Peyer's patch (tissue), 4 donors: Measurements from ENCODE around the gene ANKMY1. TPM values are rescaled to one million over a fixed set of nuclear protein-coding genes. Genes with fewer than 3 reads are reported as not detected.

Source experiments
- DNase-seq, 3 donors: peaks; one replicate each; pipeline ENCODE4 v3.0.0-alpha.2; 2017 to 2019
- H3K27ac ChIP-seq, 4 donors: fragments of 200-600 bp; sonication (generic); one replicate each; pipeline ENCODE4 v1.5.1; 2016 to 2019
- H3K27me3 ChIP-seq, 2 donors: fragments of 200-600 bp; sonication (generic); one replicate each; pipeline ENCODE4 v1.5.1; 2019
- H3K36me3 ChIP-seq, 3 donors: fragments of 200-600 bp; sonication (generic); one replicate each; pipeline ENCODE4 v1.5.1; 2016 to 2019
- H3K4me1 ChIP-seq, 4 donors: fragments of 200-600 bp; sonication (generic); one replicate each; pipeline ENCODE4 v1.5.1; 2016 to 2019
- H3K4me3 ChIP-seq, 4 donors: fragments of 200-600 bp; sonication (generic); 1 replicate in 3 of 4; 2 replicates in 1 of 4; pipeline ENCODE4 v1.5.1; 2016 to 2019; ENCODE audit warnings: mild to moderate bottlenecking in 1 of 4
- H3K9me3 ChIP-seq, 4 donors: fragments of 200-600 bp; sonication (generic); one replicate each; pipeline ENCODE4 v1.5.1; 2016 to 2019; ENCODE audit warnings: mild to moderate bottlenecking in 1 of 4
- POLR2A ChIP-seq, 2 donors: fragments of 450-650 bp; IDR thresholded peaks; one replicate each; pipeline ENCODE4 v1.5.1; 2017; ENCODE audit warnings: antibody characterized with exemption in 2 of 2, mild to moderate bottlenecking in 2 of 2, moderate library complexity in 2 of 2
- total RNA-seq, 4 donors: library from RNA; depleted of rRNA; stranded (reverse); fragments of >200 nt; gene quantifications; one replicate each; pipeline ENCODE4 v1.1.0, GENCODE V29; 2016
- TF ChIP-seq, protein P1 (sequence below), 6 experiments: fragments of 450-650 bp in 4 of 6; fragments of 200-600 bp in 2 of 6; sonication (generic) in 1 of 6; IDR thresholded peaks; one replicate each; pipeline ENCODE4 v1.5.1; 2017 to 2019; ENCODE audit warnings: antibody characterized with exemption in 6 of 6, mild to moderate bottlenecking in 3 of 6, moderate library complexity in 1 of 6

The ANKMY1 gene
- total RNA-seq, 4 donors from 2014 or later: 27.8 to 89.1 (median 40.1) TPM

DNA sequence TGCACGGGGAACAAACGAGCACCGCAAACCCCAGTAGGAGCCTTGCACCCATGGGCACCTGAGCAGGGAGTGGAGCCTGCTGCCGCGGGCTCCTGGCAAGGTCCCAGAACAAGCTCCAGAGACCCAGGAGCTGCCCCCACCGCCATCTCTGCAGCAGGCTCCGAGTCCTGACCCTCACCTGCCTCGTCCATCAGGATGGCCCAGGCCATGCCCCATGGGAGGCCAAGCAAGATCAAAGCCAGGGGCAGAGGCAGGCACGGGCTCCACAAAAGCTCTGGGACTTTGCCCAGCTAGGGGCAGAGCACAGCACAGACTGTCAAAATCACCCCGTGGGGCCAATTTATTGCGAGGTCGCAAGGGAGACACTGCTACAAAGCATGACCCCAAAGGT lies 78.7 kb downstream of the ANKMY1 start:
- DNase-seq: no peak
- Histone ChIP-seq H3K36me3 (no peaks in the 10 kb centered on the region), H3K4me3 (no peak overlapping the region), H3K27me3 (no peaks in the 10 kb centered on the region), H3K4me1 (no peaks in the 10 kb centered on the region), H3K9me3 (no peaks in the 10 kb centered on the region), H3K27ac (no peak overlapping the region)
- TF ChIP-seq POLR2A (IDR thresholded peaks at IDR 0.05): no peak

DNA sequence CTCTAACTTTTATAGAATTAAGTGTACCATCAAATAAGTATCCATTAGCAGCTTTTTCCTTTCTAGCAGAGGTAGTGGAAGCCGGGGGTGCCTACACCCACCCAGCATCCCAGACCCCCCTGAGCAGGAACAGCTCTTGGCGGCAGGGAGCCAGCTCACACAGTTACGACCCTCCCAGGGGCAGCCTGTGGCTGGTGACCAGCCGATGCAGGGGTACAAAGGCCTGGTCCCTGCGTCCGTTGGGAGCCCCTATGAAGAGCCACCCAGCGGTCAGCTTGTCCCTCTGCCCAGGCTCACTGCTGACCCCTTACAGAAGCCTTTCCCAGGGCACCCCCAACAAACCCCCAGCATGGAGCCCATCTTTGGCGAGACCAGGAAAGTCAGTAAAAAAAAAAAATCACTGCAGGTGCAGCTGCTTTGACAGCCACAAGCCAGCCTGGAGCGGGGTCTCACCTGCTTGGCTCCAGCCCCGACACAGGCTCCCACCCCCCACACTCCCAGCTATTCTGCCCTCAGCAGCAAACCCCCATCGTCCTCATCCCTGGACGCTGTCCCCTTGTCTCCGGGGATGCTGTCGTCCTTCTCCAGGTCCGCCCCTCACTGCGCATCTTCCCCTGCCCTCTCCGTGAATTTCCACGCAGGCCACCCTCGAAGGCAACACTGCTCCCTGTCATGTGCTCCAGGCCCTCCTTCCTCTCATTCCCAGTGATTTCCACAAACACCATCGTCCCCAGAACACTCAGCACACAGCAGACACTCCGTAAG lies 79.3 kb downstream of the ANKMY1 start:
- Histone ChIP-seq H3K4me1 (no peaks in the 10 kb centered on the region), H3K9me3 (peaks cover 0 to 3% (median 0%) of the 10 kb centered on the region in 4 donors), H3K36me3 (no peaks in the 10 kb centered on the region), H3K27me3 (no peaks in the 10 kb centered on the region), H3K4me3 (no peak overlapping the region), H3K27ac (no peak overlapping the region)
- DNase-seq: no peak
- no peak for TF ChIP-seq POLR2A (IDR thresholded peaks at IDR 0.05)
- TF ChIP-seq, protein P1, sequence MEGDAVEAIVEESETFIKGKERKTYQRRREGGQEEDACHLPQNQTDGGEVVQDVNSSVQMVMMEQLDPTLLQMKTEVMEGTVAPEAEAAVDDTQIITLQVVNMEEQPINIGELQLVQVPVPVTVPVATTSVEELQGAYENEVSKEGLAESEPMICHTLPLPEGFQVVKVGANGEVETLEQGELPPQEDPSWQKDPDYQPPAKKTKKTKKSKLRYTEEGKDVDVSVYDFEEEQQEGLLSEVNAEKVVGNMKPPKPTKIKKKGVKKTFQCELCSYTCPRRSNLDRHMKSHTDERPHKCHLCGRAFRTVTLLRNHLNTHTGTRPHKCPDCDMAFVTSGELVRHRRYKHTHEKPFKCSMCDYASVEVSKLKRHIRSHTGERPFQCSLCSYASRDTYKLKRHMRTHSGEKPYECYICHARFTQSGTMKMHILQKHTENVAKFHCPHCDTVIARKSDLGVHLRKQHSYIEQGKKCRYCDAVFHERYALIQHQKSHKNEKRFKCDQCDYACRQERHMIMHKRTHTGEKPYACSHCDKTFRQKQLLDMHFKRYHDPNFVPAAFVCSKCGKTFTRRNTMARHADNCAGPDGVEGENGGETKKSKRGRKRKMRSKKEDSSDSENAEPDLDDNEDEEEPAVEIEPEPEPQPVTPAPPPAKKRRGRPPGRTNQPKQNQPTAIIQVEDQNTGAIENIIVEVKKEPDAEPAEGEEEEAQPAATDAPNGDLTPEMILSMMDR (IDR thresholded peaks at IDR 0.05): no peak

DNA sequence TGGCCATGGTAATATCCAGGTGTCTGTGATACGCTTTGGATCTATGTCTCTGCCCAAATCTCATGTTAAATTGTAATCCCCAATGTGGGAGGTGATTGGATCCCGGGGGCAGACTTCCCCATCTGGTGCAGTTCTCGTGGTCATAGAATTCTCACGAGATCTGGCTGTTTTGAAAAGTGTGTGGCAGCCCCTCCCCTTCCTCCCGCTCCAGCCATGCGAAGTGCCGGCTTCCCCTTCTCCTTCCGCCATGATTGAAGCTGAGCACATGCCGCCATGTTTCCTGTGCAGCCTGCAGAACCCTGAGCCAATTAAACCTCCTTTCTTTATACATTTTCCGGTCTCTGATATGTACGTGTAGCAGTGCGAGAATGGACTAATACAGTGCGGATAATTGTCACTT lies 79.9 kb downstream of the ANKMY1 start:
- Histone ChIP-seq H3K4me1 (no peaks in the 10 kb centered on the region), H3K27me3 (no peaks in the 10 kb centered on the region), H3K9me3 (peaks cover 0 to 3% (median 0%) of the 10 kb centered on the region in 4 donors), H3K4me3 (no peak overlapping the region), H3K36me3 (no peaks in the 10 kb centered on the region), H3K27ac (no peak overlapping the region)
- DNase-seq: no peak
- no peak for TF ChIP-seq POLR2A (IDR thresholded peaks at IDR 0.05)
- TF ChIP-seq, protein P1 (IDR thresholded peaks at IDR 0.05): no peak

DNA sequence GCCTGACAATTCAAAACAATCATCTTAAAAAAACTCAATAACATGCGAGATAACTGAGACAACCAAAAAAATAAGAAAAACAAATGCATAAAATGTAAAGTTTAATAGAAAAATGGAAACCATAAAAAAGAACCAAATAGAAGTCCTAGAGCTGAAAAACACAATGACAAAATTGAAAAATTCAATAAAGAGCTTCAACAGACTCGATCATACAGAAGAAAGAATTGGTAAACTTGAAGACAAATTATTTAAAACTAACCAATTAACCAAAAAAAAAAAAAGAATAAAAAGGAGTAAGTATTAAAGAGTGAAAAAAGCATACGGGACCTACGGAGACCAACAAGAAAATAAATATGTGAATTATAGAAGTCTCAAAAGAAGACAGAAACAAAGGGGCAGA lies 84.6 kb downstream of the ANKMY1 start:
- Histone ChIP-seq H3K36me3 (no peaks in the 10 kb centered on the region), H3K4me1 (no peaks in the 10 kb centered on the region), H3K27ac (no peak overlapping the region), H3K27me3 (no peaks in the 10 kb centered on the region), H3K4me3 (no peak overlapping the region), H3K9me3 (peaks cover 0 to 3% (median 0%) of the 10 kb centered on the region in 4 donors)
- TF ChIP-seq POLR2A (IDR thresholded peaks at IDR 0.05): no peak
- TF ChIP-seq, protein P1 (IDR thresholded peaks at IDR 0.05): no peak
- DNase-seq: no peak

DNA sequence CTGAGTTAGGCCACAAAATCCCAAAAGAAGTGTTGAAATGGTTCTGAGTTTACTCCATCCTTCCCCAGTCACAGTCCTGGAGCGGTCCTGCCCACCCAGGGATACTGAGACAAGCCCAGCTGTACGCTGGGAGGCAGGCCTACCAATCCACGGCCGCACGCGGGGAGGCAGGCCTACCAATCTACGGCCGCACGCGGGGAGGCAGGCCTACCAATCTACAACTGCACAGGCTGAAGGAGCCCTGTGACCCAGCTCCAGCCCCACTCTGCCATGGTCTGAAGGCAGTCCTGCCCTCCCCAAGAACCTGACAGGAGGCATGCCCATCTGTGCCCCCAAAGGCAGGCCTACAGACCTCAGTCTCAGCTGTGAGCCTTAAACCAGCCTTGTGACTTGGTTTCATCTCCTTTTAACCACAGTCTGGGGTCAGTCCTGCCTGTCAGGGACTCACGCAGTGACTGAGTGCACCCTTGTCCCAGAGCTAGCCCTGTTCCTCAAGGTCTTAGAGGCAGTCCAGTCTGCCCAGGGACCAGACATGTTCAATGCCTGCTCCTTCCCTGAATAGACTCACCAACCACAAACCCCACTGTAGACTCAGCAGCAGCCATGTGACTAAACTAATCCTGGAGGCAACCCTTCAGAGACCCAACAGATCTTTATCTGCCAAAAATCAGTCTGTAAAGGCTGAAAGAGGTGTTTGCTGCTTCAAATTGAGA lies 85.6 kb downstream of the ANKMY1 start:
- Histone ChIP-seq H3K27ac (no peak overlapping the region), H3K36me3 (no peaks in the 10 kb centered on the region), H3K27me3 (no peaks in the 10 kb centered on the region), H3K4me1 (no peaks in the 10 kb centered on the region), H3K4me3 (no peak overlapping the region), H3K9me3 (peaks cover 0 to 3% (median 0%) of the 10 kb centered on the region in 4 donors)
- TF ChIP-seq POLR2A (IDR thresholded peaks at IDR 0.05): no peak
- TF ChIP-seq, protein P1 (IDR thresholded peaks at IDR 0.05): no peak
- no peak for DNase-seq

DNA sequence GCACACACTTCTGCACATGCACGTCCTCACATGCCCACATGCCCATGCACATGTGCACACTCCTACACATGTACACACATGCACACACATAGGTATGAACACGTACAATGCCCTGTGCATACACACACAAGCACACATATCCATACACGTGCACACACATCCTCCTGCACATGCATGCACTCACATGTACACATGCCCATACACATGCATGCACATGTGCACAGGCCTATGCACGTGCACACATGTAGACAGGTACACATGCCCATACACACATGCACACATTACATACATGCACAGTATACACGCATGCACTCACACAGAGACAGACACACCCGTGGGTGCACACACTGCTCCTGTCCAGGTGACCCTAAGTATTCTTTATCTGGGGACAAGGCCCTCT lies 88.0 kb downstream of the ANKMY1 start:
- no peak for DNase-seq
- H3K36me3 ChIP-seq: no peaks in the 10 kb centered on the region

More for the DNA sequence above, 88.0 kb downstream of the ANKMY1 start:
- Histone ChIP-seq H3K4me3 (no peak overlapping the region), H3K4me1 (no peaks in the 10 kb centered on the region), H3K27ac (no peak overlapping the region), H3K27me3 (no peaks in the 10 kb centered on the region), H3K9me3 (peaks cover 0 to 3% (median 0%) of the 10 kb centered on the region in 4 donors)
- TF ChIP-seq, protein P1 (IDR thresholded peaks at IDR 0.05): no peak
- no peak for TF ChIP-seq POLR2A (IDR thresholded peaks at IDR 0.05)
